SJCRH30 (cell line): ENCODE measurements around the gene SPN. TPM values are rescaled to one million over a fixed set of nuclear protein-coding genes. Genes with fewer than 3 reads are reported as not detected.

Source experiments
- total RNA-seq: library from RNA; depleted of rRNA; stranded (reverse); fragments of >200 nt; shearing (Covaris generic); gene quantifications from 2 replicates; pipeline ENCODE4 v1.2.3, GENCODE V29; 2014; rRNA removed

SPN gene
- total RNA-seq, 1 experiment from 2014 or later = 2.1 TPM

Other genes with a start within 250 kb of the SPN start
- gene BOLA2, start 208.9 kb upstream of the SPN start, total RNA-seq = 37.4 and 44.3 TPM in 2 replicates
- 8.5 and 9.8 TPM in 2 replicates for gene SLX1B, start 208.7 kb upstream of the SPN start, total RNA-seq
- gene SULT1A4, start 203.3 kb upstream of the SPN start, total RNA-seq = 0.23 and 1.2 TPM in 2 replicates
- 10.8 and 12.5 TPM in 2 replicates for gene NPIPB12, start 156.8 kb upstream of the SPN start, total RNA-seq
- gene QPRT, start 15.9 kb downstream of the SPN start, total RNA-seq = 51.0 and 51.9 TPM in 2 replicates
- gene C16orf54, start 82.7 kb downstream of the SPN start, total RNA-seq = not detected in 2 replicates
- gene ZG16, start 115.0 kb downstream of the SPN start, total RNA-seq = not detected in 2 replicates
- gene KIF22, start 127.5 kb downstream of the SPN start, total RNA-seq = 115 and 122 TPM in 2 replicates
- 186 and 221 TPM in 2 replicates for gene MAZ, start 143.3 kb downstream of the SPN start, total RNA-seq
- 0.81 and 1.5 TPM in 2 replicates for gene PRRT2, start 148.9 kb downstream of the SPN start, total RNA-seq
- gene PAGR1, start 152.9 kb downstream of the SPN start, total RNA-seq = 25.1 and 28.2 TPM in 2 replicates
- 0.61 and 0.63 TPM in 2 replicates for gene MVP, start 157.2 kb downstream of the SPN start, total RNA-seq
- 29.6 and 30.1 TPM in 2 replicates for gene CDIPT, start 200.0 kb downstream of the SPN start, total RNA-seq
- not detected in 2 replicates for gene SEZ6L2, start 236.3 kb downstream of the SPN start, total RNA-seq
- gene ASPHD1, start 237.2 kb downstream of the SPN start, total RNA-seq = 0.06 and 0.35 TPM in 2 replicates